Neuronal stem cell (in vitro differentiated cells): Measurements from ENCODE around the gene SLC35B1.

Experiments used
- DNase-seq: peaks from one replicate; pipeline ENCODE4 v3.0.0-alpha.2; 2013; ENCODE audit warnings: low spot score
- H2AFZ ChIP-seq: one replicate; pipeline ENCODE4 v1.6.1; 2013; ENCODE audit warnings: mild to moderate bottlenecking, low read length, inconsistent platforms
- H2AK5ac ChIP-seq: 2 replicates; pipeline ENCODE4 v1.6.1; 2013; ENCODE audit warnings: low read depth, mild to moderate bottlenecking, inconsistent platforms, low read length, moderate library complexity, mixed read lengths
- H2BK120ac ChIP-seq: 2 replicates; pipeline ENCODE4 v1.6.1; 2013; ENCODE audit warnings: low read depth, mild to moderate bottlenecking, inconsistent platforms, low read length, moderate library complexity, mixed read lengths
- H2BK12ac ChIP-seq: one replicate; pipeline ENCODE4 v1.6.1; 2013; ENCODE audit warnings: low read length, inconsistent platforms
- H2BK15ac ChIP-seq: 2 replicates; pipeline ENCODE4 v1.6.1; 2013; ENCODE audit warnings: mild to moderate bottlenecking, low read length, inconsistent platforms, mixed read lengths
- H2BK5ac ChIP-seq: one replicate; pipeline ENCODE4 v1.6.1; 2013; ENCODE audit warnings: inconsistent platforms, mild to moderate bottlenecking, low read length, moderate library complexity
- H3K14ac ChIP-seq: one replicate; pipeline ENCODE4 v1.6.1; 2013; ENCODE audit warnings: low read length, inconsistent platforms
- H3K18ac ChIP-seq: 2 replicates; pipeline ENCODE4 v1.6.1; 2013; ENCODE audit warnings: low read length, inconsistent platforms
- H3K23ac ChIP-seq: 2 replicates; pipeline ENCODE4 v1.6.1; 2013; ENCODE audit warnings: low read depth, mild to moderate bottlenecking, mixed read lengths, low read length, inconsistent platforms; ENCODE audit not compliant: poor library complexity
- H3K27ac ChIP-seq: replicated peaks from 3 replicates; pipeline ENCODE4 v1.5.1; 2013; ENCODE audit warnings: low read length, inconsistent platforms
- H3K27me3 ChIP-seq, 3 experiments: 2 replicates each; pipeline ENCODE4 v1.6.1; 2013; ENCODE audit warnings: low read length in 3 of 3, mild to moderate bottlenecking in 2 of 3, inconsistent platforms in 1 of 3, low read depth in 1 of 3, mixed read lengths in 1 of 3, moderate library complexity in 1 of 3; ENCODE audit not compliant: control insufficient read depth in 3 of 3, insufficient read depth in 3 of 3
- H3K36me3 ChIP-seq, 2 donors: replicated peaks in 1 of 2; 2 replicates each; pipeline ENCODE4 v1.6.1; 2013; ENCODE audit warnings: low read length in 2 of 2; ENCODE audit not compliant: control insufficient read depth in 2 of 2, insufficient read depth in 2 of 2
- H3K4ac ChIP-seq: 2 replicates; pipeline ENCODE4 v1.6.1; 2013; ENCODE audit warnings: inconsistent platforms, mild to moderate bottlenecking, low read length, moderate library complexity
- H3K4me1 ChIP-seq, 2 donors: 1 replicate in 1 of 2; 2 replicates in 1 of 2; pipeline ENCODE4 v1.6.1; 2013; ENCODE audit warnings: low read length in 2 of 2, low read depth in 1 of 2; ENCODE audit not compliant: control insufficient read depth in 2 of 2, insufficient read depth in 1 of 2
- H3K4me2 ChIP-seq: one replicate; pipeline ENCODE4 v1.6.1; 2013; ENCODE audit warnings: mild to moderate bottlenecking, low read length, inconsistent platforms; ENCODE audit not compliant: insufficient read depth, poor library complexity, severe bottlenecking
- H3K4me3 ChIP-seq, 2 donors: 2 replicates each; pipeline ENCODE4 v1.5.1; 2013; ENCODE audit warnings: low read length in 2 of 2, mild to moderate bottlenecking in 2 of 2, inconsistent platforms in 1 of 2, moderate library complexity in 1 of 2
- H3K79me1 ChIP-seq: one replicate; pipeline ENCODE4 v1.6.1; 2013; ENCODE audit warnings: low read depth, mild to moderate bottlenecking, inconsistent platforms, low read length, moderate library complexity
- H3K9ac ChIP-seq: one replicate; pipeline ENCODE4 v1.6.1; 2013; ENCODE audit warnings: mild to moderate bottlenecking, low read depth, low read length, inconsistent platforms; ENCODE audit not compliant: poor library complexity
- H3K9me3 ChIP-seq, 2 donors: replicated peaks in 1 of 2; 2 replicates each; pipeline versions ENCODE3 to v1.6.1; 2013; ENCODE audit warnings: low read length in 2 of 2, mild to moderate bottlenecking in 2 of 2, inconsistent platforms in 1 of 2, low read depth in 1 of 2, mixed read lengths in 1 of 2, moderate library complexity in 1 of 2; ENCODE audit not compliant: control insufficient read depth in 2 of 2, insufficient read depth in 1 of 2
- H4K8ac ChIP-seq: one replicate; pipeline ENCODE4 v1.6.1; 2013; ENCODE audit warnings: low read depth, mild to moderate bottlenecking, inconsistent platforms, low read length, moderate library complexity
- H4K91ac ChIP-seq: one replicate; pipeline ENCODE4 v1.6.1; 2013; ENCODE audit warnings: low read length, low read depth, mild to moderate bottlenecking, inconsistent platforms; ENCODE audit not compliant: poor library complexity
- WGBS, 2 donors: extraction: QIAGEN DNeasy Blood & Tissue Kit; methylation state at CpG; one replicate each; pipeline ENCODE4 v1.1.7; 2013; ENCODE audit warnings: missing lambda C conversion rate in 2 of 2, mixed read lengths in 1 of 2; ENCODE audit not compliant: insufficient read length in 2 of 2, insufficient replicate concordance in 1 of 2; ENCODE audit errors: extremely low coverage in 2 of 2; 5-methylcytosine and 5-hydroxymethylcytosine counted together

SLC35B1 gene

DNA sequence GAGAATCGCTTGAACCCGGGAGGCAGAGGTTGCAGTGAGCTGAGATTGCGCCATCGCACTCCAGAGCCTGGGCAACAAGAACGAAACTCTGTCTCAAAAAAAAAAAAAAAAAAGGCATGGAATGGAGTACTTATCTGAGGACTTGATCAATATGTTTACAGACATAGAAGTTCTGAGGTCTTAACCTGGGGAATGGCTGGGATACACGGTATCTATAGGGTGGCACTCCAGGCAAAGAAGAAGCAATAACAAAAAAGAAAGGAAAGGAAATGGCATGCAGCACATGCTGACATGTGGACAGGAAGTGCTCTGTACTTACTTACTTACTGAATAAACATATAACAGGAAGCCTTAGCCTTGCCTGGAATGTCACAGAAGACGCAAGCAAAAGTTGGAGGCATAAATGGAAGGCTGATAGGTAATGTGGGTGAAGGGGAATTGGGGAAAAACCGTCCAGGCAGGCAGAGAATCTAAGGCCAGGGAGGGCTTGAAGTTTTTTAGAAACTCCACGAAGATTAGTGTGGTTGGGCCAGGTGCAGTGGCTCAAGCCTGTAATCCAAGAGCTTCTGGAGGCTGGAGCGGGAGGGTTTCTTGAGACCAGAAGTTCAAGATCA is 19.8 kb downstream of the SLC35B1 start:
- no CpG with 5 or more reads among the region's 10 CpGs for WGBS, 2 donors
- Histone ChIP-seq H3K27ac (no peak overlapping the region), H2BK120ac (no peak overlapping the region), H4K91ac (no peak overlapping the region), H3K18ac (no peak overlapping the region), H4K8ac (no peak overlapping the region), H3K4me3 (no peak overlapping the region), H3K4me2 (no peak overlapping the region), H2BK12ac (no peak overlapping the region), H2AK5ac (no peak overlapping the region), H3K36me3 (no peaks in the 10 kb centered on the region), H2BK5ac (no peak overlapping the region), H2AFZ (peak overlapping the region; percentile 77), H3K14ac (no peak overlapping the region), H3K9me3 (no peaks in the 10 kb centered on the region), H3K23ac (no peak overlapping the region), H2BK15ac (no peak overlapping the region), H3K79me1 (no peaks in the 10 kb centered on the region), H3K4me1 (peaks cover 2% of the 10 kb centered on the region in 2 donors), H3K9ac (no peak overlapping the region), H3K4ac (no peak overlapping the region), H3K27me3 (peaks cover 0 to 3% (median 0%) of the 10 kb centered on the region in 3 experiments)
- DNase-seq = no peak

DNA sequence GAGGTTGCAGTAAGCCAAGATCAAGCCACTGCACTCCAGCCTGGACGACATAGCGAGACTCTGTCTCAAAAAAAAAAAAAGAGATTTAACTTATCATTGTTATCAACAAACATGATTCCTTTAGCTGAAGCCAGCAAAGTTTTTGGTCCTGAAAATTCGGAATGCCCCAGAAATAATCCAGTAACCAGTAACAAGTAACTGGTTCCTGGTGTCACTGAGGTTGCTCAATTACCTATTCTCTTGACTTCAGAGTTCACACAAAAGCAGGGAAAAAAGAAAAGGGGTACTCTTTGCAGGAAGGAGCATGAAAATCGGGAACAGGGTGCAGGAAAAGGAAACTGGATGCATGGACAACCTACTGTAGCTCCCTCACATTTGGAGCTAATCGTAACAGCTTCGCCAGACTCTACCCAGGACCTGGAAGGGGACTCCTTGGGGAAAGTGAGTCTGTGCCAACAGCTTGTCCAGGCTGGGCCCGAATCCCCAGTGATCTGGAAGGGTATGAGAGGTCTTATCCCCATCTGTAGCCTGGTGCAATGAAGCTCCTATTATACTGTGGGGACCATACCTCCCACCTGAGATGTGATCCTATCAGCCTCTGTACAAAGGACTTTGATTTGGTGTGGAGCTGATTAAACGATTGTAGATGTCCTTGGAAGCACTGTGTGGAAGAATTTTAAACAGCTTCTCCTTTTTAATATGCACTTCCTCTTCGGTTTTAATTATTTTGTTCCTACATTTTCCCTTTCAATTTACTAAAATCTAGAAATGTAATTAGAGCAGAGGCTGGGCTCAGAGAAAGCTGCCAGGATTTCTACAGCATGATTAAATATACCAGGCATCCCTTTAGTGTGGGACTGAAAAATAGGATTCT is 26.4 kb downstream of the SLC35B1 start:
- H3K27ac ChIP-seq = no peak overlapping the region
- H3K79me1 ChIP-seq = no peaks in the 10 kb centered on the region
- H3K4ac ChIP-seq = no peak overlapping the region
- H3K23ac ChIP-seq = no peak overlapping the region
- H3K36me3 ChIP-seq = no peaks in the 10 kb centered on the region
- peak overlapping the region; percentile 59 for H2AFZ ChIP-seq
- H3K9me3 ChIP-seq = peaks cover 0 to 3% of the 10 kb centered on the region in 2 donors
- H4K91ac ChIP-seq = no peak overlapping the region
- H4K8ac ChIP-seq = no peak overlapping the region
- DNase-seq = no peak
- H3K14ac ChIP-seq = no peak overlapping the region
- WGBS, 2 donors = no CpG with 5 or more reads among the region's 9 CpGs
- H3K4me3 ChIP-seq = no peak overlapping the region
- no peak overlapping the region for H2BK15ac ChIP-seq
- peaks cover 0 to 6% (median 0%) of the 10 kb centered on the region in 3 experiments for H3K27me3 ChIP-seq
- H3K18ac ChIP-seq = no peak overlapping the region
- no peak overlapping the region for H2BK5ac ChIP-seq
- no peak overlapping the region for H3K4me2 ChIP-seq
- no peak overlapping the region for H2BK12ac ChIP-seq
- no peak overlapping the region for H3K9ac ChIP-seq
- no peak overlapping the region for H2BK120ac ChIP-seq
- H2AK5ac ChIP-seq = no peak overlapping the region
- H3K4me1 ChIP-seq = peaks cover 2 to 4% of the 10 kb centered on the region in 2 donors

GRCh38 chr17:49680314-49680713 is 27.4 kb downstream of the SLC35B1 start:
- H3K4me2 ChIP-seq = no peak overlapping the region
- WGBS, 2 donors = no CpG with 5 or more reads among the region's 6 CpGs

More at GRCh38 chr17:49680314-49680713, 27.4 kb downstream of the SLC35B1 start:
- Histone ChIP-seq H4K8ac (no peak overlapping the region), H3K36me3 (peaks cover 0 to 3% of the 10 kb centered on the region in 2 donors), H4K91ac (no peak overlapping the region), H3K4ac (no peak overlapping the region), H3K4me1 (peaks cover 2 to 10% of the 10 kb centered on the region in 2 donors), H3K27ac (no peak overlapping the region), H2BK5ac (no peak overlapping the region), H2AFZ (no peak overlapping the region), H3K9me3 (peaks cover 0 to 3% of the 10 kb centered on the region in 2 donors), H2AK5ac (no peak overlapping the region), H2BK120ac (no peak overlapping the region), H3K27me3 (peaks cover 0 to 6% (median 0%) of the 10 kb centered on the region in 3 experiments), H3K79me1 (no peaks in the 10 kb centered on the region), H3K9ac (no peak overlapping the region), H3K23ac (no peak overlapping the region), H3K14ac (no peak overlapping the region), H2BK15ac (no peak overlapping the region), H3K4me3 (no peak overlapping the region), H3K18ac (no peak overlapping the region), H2BK12ac (no peak overlapping the region)
- no peak for DNase-seq
